HepG2 (cell line): ENCODE data around the gene ACP5. TPM values are rescaled to one million over a fixed set of nuclear protein-coding genes. Genes with fewer than 3 reads are reported as not detected.

Source experiments
- ATAC-seq: fragments of 200-7000 bp; cut with Tn5 transposase; 3 replicates; pipeline ENCODE4 v1.9.1; 2020; ENCODE audit warnings: mild to moderate bottlenecking, moderate library complexity
- BruUV-seq: library from RNA; stranded (reverse); fragments of 400-500 nt; replicated peaks from 2 replicates; lab custom pipeline; 2021; lab: Mats Ljungman, UMichigan
- CTCF ChIA-PET: fragments of 300-600 bp; formaldehyde crosslinking; extraction: SDS; loops from one replicate; lab custom pipeline; 2021; ENCODE audit warnings: low total read pairs, inconsistent platforms, low intra/inter-chr PET ratio; lab: Yijun Ruan, JAX
- POLR2A ChIA-PET: fragments of 350-600 bp; sonication (Branson Sonifier 250); formaldehyde crosslinking; loops from one replicate; lab custom pipeline; 2020; ENCODE audit warnings: antibody characterized with exemption, inconsistent platforms; lab: Yijun Ruan, JAX
- DNase-seq: peaks from one replicate; pipeline ENCODE4 v3.0.0-alpha.2; 2015; ENCODE audit warnings: low spot score
- FAIRE-seq: peaks from 3 replicates; lab custom pipeline; 2011; peaks lifted over from hg19 to GRCh38; lab: Jason Lieb, UNC
- H2AFZ ChIP-seq: one replicate; pipeline ENCODE4 v1.6.1; 2011; ENCODE audit warnings: low read length, inconsistent platforms
- H3K27ac ChIP-seq: fragments of 300-600 bp; 3 replicates; pipeline ENCODE4 v1.8.0; 2011; ENCODE audit warnings: mixed run types, mild to moderate bottlenecking, mixed read lengths, low read length, inconsistent platforms; ENCODE audit not compliant: insufficient read depth; ENCODE audit errors: extremely low read length
- H3K27me3 ChIP-seq, 2 experiments: fragments of 200-600 bp in 1 of 2; 2 replicates in 1 of 2; 3 replicates in 1 of 2; pipeline versions ENCODE4 v1.6.0 to v1.8.0; 2011; ENCODE audit warnings: low read length in 2 of 2, mild to moderate bottlenecking in 2 of 2, moderate library complexity in 2 of 2, inconsistent platforms in 1 of 2; ENCODE audit not compliant: insufficient read depth in 2 of 2, control insufficient read depth in 1 of 2
- H3K36me3 ChIP-seq, 2 experiments: fragments of 200-600 bp in 1 of 2; replicated peaks in 1 of 2; 2 replicates in 1 of 2; 3 replicates in 1 of 2; pipeline versions ENCODE4 v1.5.1 to v1.8.0; 2011; ENCODE audit warnings: low read length in 2 of 2, inconsistent platforms in 1 of 2; ENCODE audit not compliant: insufficient read depth in 2 of 2, control insufficient read depth in 1 of 2
- H3K4me1 ChIP-seq: 2 replicates; pipeline ENCODE4 v1.5.1; 2012; ENCODE audit warnings: low read length, inconsistent platforms; ENCODE audit not compliant: insufficient read depth
- H3K4me2 ChIP-seq: 2 replicates; pipeline ENCODE4 v1.6.0; 2011; ENCODE audit warnings: low read depth, low read length, inconsistent platforms
- H3K4me3 ChIP-seq, 3 experiments: fragments of 200-600 bp in 1 of 3; sonication (generic), shearing (Covaris generic) in 1 of 3; replicated peaks in 1 of 3; 2 replicates each; pipeline ENCODE4 v1.5.1; 2011 to 2016; ENCODE audit warnings: low read length in 3 of 3, inconsistent platforms in 2 of 3, low read depth in 2 of 3, mild to moderate bottlenecking in 2 of 3, control low read depth in 1 of 3, mixed read lengths in 1 of 3; ENCODE audit not compliant: insufficient read depth in 1 of 3
- H3K79me2 ChIP-seq: one replicate; pipeline ENCODE4 v1.6.1; 2011; ENCODE audit warnings: low read length, inconsistent platforms; ENCODE audit not compliant: insufficient read depth
- H3K9ac ChIP-seq: 2 replicates; pipeline ENCODE4 v1.6.0; 2011; ENCODE audit warnings: mild to moderate bottlenecking, low read depth, low read length, inconsistent platforms; ENCODE audit not compliant: insufficient read depth
- H3K9me3 ChIP-seq: 2 replicates; pipeline ENCODE4 v1.5.1; 2012; ENCODE audit warnings: mild to moderate bottlenecking, low read length
- H4K20me1 ChIP-seq: 2 replicates; pipeline ENCODE4 v1.6.0; 2011; ENCODE audit warnings: inconsistent platforms, mild to moderate bottlenecking, low read length, moderate library complexity; ENCODE audit not compliant: insufficient read depth
- FOXC1 ChIP-seq: sonication (generic); formaldehyde crosslinking; IDR thresholded peaks from 2 replicates; pipeline ENCODE4 v1.8.0; 2022; ENCODE audit warnings: mild to moderate bottlenecking, missing genetic modification reagents, borderline replicate concordance
- TRAFD1 ChIP-seq: sonication (generic); formaldehyde crosslinking; IDR thresholded peaks from 2 replicates; pipeline ENCODE4 v1.5.1; 2020; ENCODE audit warnings: missing genetic modification reagents, mild to moderate bottlenecking, borderline replicate concordance
- ZMYM4 ChIP-seq: sonication (generic); formaldehyde crosslinking; IDR thresholded peaks from 2 replicates; pipeline ENCODE4 v1.8.1; 2023; ENCODE audit warnings: mild to moderate bottlenecking, missing genetic modification reagents
- ZNF256 ChIP-seq: sonication (generic); formaldehyde crosslinking; conservative IDR thresholded peaks from 2 replicates; pipeline ENCODE4 v1.4.0; 2020; ENCODE audit warnings: missing genetic modification reagents
- ZNF446 ChIP-seq: sonication (generic); formaldehyde crosslinking; IDR thresholded peaks from 2 replicates; pipeline ENCODE4 v1.5.0; 2020; ENCODE audit warnings: mild to moderate bottlenecking, missing genetic modification reagents
- ZNF770 ChIP-seq: sonication (generic); formaldehyde crosslinking; IDR thresholded peaks from 2 replicates; pipeline ENCODE4 v1.5.0; 2020; ENCODE audit warnings: mild to moderate bottlenecking, missing genetic modification reagents
- WGBS: methylation state at CpG from one replicate; pipeline ENCODE4 v1.1.6; 2017; ENCODE audit warnings: low lambda C conversion rate; 5-methylcytosine and 5-hydroxymethylcytosine counted together
- in situ Hi-C: cut with HindIII; loops from 2 replicates; pipeline ENCODE4 v1.10.0; 2017; ENCODE audit warnings: low pct_unique_long_range_greater_than_20kb; ENCODE audit not compliant: extremely low pct_ligation_motif_present
- intact Hi-C: fragments of 100-400 bp; cut with micrococcal nuclease; formaldehyde crosslinking; loops from one replicate; pipeline ENCODE4 v1.10.0; 2022; ENCODE audit not compliant: unreplicated experiment
- polyA plus RNA-seq, 8 experiments: library from polyadenylated mRNA; depleted of rRNA in 3 of 8; stranded (reverse) in 7 of 8; unstranded in 1 of 8; fragments of >200 nt; fragmentation: Illumina TruSeq in 4 of 8; extraction: Trizol in 4 of 8; gene quantifications; 2 replicates each; pipeline versions ENCODE4 v1.2.1 to v1.2.3, GENCODE V29; 2011 to 2016; ENCODE audit warnings: low read depth in 4 of 8, missing spikeins in 1 of 8, mixed read lengths in 1 of 8; ENCODE audit not compliant: insufficient read depth in 1 of 8
- total RNA-seq, 5 experiments: library from RNA; depleted of rRNA; stranded (reverse); fragments of >200 nt; fragmentation: Illumina TruSeq; extraction: Trizol; gene quantifications; 2 replicates each; pipeline ENCODE4 v1.2.3, GENCODE V29; 2016; ENCODE audit warnings: low read depth in 1 of 5

Gene ACP5
- total and polyA plus RNA-seq, 2 of the 13 experiments (the other 11 are each of a cell fraction or from before 2014, with no cell fraction given), result 1.3 to 6.7 TPM

GRCh38 chr19:11598746-11599145 is 21.3 kb upstream of the ACP5 start:
- in situ Hi-C loops (no loop called here), intact Hi-C loops (no loop called here)
- H3K36me3 ChIP-seq, result no peaks in the 10 kb centered on the region; a peak in 1 of 5 replicates
- no peaks in the 10 kb centered on the region for H4K20me1 ChIP-seq
- no peak for ATAC-seq
- H3K4me1 ChIP-seq, result peaks cover 52% of the 10 kb centered on the region
- no TSS peak for BruUV-seq
- no peaks in the 10 kb centered on the region for H3K9me3 ChIP-seq
- peak overlapping the region; percentile 92; the same call in 1 of the 2 replicates for H3K9ac ChIP-seq
- no peak overlapping the region for H3K27ac ChIP-seq
- H3K27me3 ChIP-seq, result no peaks in the 10 kb centered on the region
- WGBS, result 100% methylated on average over 2 of the region's 2 CpGs
- no peak overlapping the region for H2AFZ ChIP-seq
- CTCF ChIA-PET, result no interaction called here
- H3K4me3 ChIP-seq, result peak overlapping the region in 1 of 3 experiments; percentile 86; a peak in 2 of 6 replicates
- no peak for TF ChIP-seq ZNF256 (CRISPR knock-in tag)
- TF ChIP-seq ZNF446, result no peak
- TF ChIP-seq ZNF770, result peak; percentile 44
- no peak for TF ChIP-seq ZMYM4 (CRISPR knock-in tag)
- TF ChIP-seq TRAFD1 (CRISPR knock-in tag), result no peak
- no peak for TF ChIP-seq FOXC1 (CRISPR knock-in tag)
- H3K4me2 ChIP-seq, result peak overlapping the region; percentile 74
- POLR2A ChIA-PET, result no interaction called here
- no peak for FAIRE-seq
- DNase-seq, result no peak
- H3K79me2 ChIP-seq, result peaks cover 43% of the 10 kb centered on the region
